ENCODE results near the gene KIF16B. TPM values are rescaled to one million over a fixed set of nuclear protein-coding genes. Genes with fewer than 3 reads are reported as not detected.

KIF16B gene
- 10 to 100 TPM in 3 of 4 donors, 1 to 10 TPM in 1; 8.7 to 20.6 (median 16.6) TPM for total RNA-seq

- peak within 1 kb of the TSS; percentile 84 to 85 for H3K27ac ChIP-seq
- H3K36me3 ChIP-seq, result no peaks in the 10 kb centered on the region
- H3K4me3 ChIP-seq, result peak within 1 kb of the TSS; percentile 69 to 90
- H3K9me3 ChIP-seq, result no peaks in the 10 kb centered on the region
- intact Hi-C loops (cut with DNase I; ENCODE audit: low total_unique reads), result no loop called here
- peak in 1 of 2 donors; percentile 74 for TF ChIP-seq POLR2A (IDR thresholded peaks at IDR 0.05)
- peak in 3 of 4 experiments; percentile 3 to 49 (median 19) for TF ChIP-seq CTCF (IDR thresholded peaks at IDR 0.05)
- no peaks in the 10 kb centered on the region for H3K27me3 ChIP-seq
- DNase-seq, result peak; percentile 87 to 92
- no peaks in the 10 kb centered on the region for H3K4me1 ChIP-seq
Observed at GRCh38 chr20:16573001-16573965, at the start of gene KIF16B. Gene KIF16B, minus strand, starts transcription at chr20:16573448. Its CDS starts 173 bp downstream, at chr20:16573275.

- intact Hi-C loops (cut with DNase I; ENCODE audit: low total_unique reads), result no loop called here
- Histone ChIP-seq H3K27ac (no peak overlapping the region), H3K4me1 (no peaks in the 10 kb centered on the region), H3K27me3 (no peaks in the 10 kb centered on the region), H3K9me3 (no peaks in the 10 kb centered on the region), H3K4me3 (no peak overlapping the region), H3K36me3 (no peaks in the 10 kb centered on the region)
- TF ChIP-seq POLR2A (IDR thresholded peaks at IDR 0.05) (no peak), CTCF (IDR thresholded peaks at IDR 0.05) (no peak)
- no peak for DNase-seq
Observed at GRCh38 chr20:16622501-16622900, 49.3 kb upstream of the KIF16B start.

- Histone ChIP-seq H3K27me3 (no peaks in the 10 kb centered on the region), H3K9me3 (no peaks in the 10 kb centered on the region), H3K4me3 (no peak overlapping the region), H3K27ac (no peak overlapping the region), H3K36me3 (no peaks in the 10 kb centered on the region), H3K4me1 (no peaks in the 10 kb centered on the region)
- TF ChIP-seq POLR2A (IDR thresholded peaks at IDR 0.05) (no peak), CTCF (IDR thresholded peaks at IDR 0.05) (no peak)
- intact Hi-C loops (cut with DNase I; ENCODE audit: low total_unique reads), result no loop called here
- DNase-seq, result no peak
Observed at GRCh38 chr20:16621435-16622141, 48.3 kb upstream of the KIF16B start.

GRCh38 chr20:16620961-16621360, 47.7 kb upstream of the KIF16B start:
- Histone ChIP-seq H3K4me1 (no peaks in the 10 kb centered on the region), H3K4me3 (no peak overlapping the region), H3K36me3 (no peaks in the 10 kb centered on the region), H3K27me3 (no peaks in the 10 kb centered on the region), H3K9me3 (no peaks in the 10 kb centered on the region), H3K27ac (no peak overlapping the region)
- intact Hi-C loops (cut with DNase I; ENCODE audit: low total_unique reads), result no loop called here
- DNase-seq, result no peak
- no peak for TF ChIP-seq POLR2A (IDR thresholded peaks at IDR 0.05)
- no peak for TF ChIP-seq CTCF (IDR thresholded peaks at IDR 0.05)

- no peaks in the 10 kb centered on the region for H3K9me3 ChIP-seq
- no peak overlapping the region for H3K4me3 ChIP-seq
- no peak for DNase-seq
- H3K4me1 ChIP-seq, result no peaks in the 10 kb centered on the region
- H3K27ac ChIP-seq, result no peak overlapping the region
- TF ChIP-seq CTCF (IDR thresholded peaks at IDR 0.05) (no peak), POLR2A (IDR thresholded peaks at IDR 0.05) (no peak)
- no peaks in the 10 kb centered on the region for H3K36me3 ChIP-seq
- intact Hi-C loops (cut with DNase I; ENCODE audit: low total_unique reads), result no loop called here
- no peaks in the 10 kb centered on the region for H3K27me3 ChIP-seq
Observed at GRCh38 chr20:16619953-16620352, 46.7 kb upstream of the KIF16B start.

All from uterus (tissue), 4 donors.